ENCODE measurements around the gene AXIN1. TPM values are rescaled to one million over a fixed set of nuclear protein-coding genes. Genes with fewer than 3 reads are reported as not detected.

Gene AXIN1
- total RNA-seq, 1 experiment from 2014 or later: 42.0 TPM

DNA sequence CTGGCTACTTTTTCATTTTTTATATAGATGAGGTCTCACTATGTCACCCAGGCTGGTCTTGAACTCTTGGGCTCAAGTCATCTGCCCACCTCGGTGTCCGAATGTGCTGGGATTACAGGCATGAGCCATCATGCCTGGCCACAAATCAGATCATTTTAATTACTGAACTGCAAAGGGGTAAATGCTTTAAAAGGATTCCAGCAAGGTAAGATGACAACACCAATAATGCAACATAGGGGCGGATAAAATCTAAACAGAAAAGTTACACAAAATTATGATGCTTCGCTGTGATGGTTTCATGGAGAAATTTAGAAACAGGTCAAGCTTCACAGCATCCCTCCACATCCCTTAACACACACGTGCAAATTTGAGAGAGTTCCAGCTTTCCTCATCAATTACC is 32.3 kb downstream of the AXIN1 start:
- ChIA-PET CTCF (no interaction called here), POLR2A (ENCODE audit: unreplicated experiment) (no interaction called here)
- Histone ChIP-seq H3K36me3 (ENCODE audit: low read depth) (no peaks in the 10 kb centered on the region), H3K9me3 (ENCODE audit: insufficient read depth, low read depth) (no peaks in the 10 kb centered on the region), H3K9me2 (ENCODE audit: insufficient read depth) (no peaks in the 10 kb centered on the region), H3K27ac (no peak overlapping the region), H3K4me3 (no peak overlapping the region), H3F3A (ENCODE audit: insufficient read depth, low read depth) (peaks cover 13% of the 10 kb centered on the region; the same call in 1 of the 2 replicates), H3K27me3 (ENCODE audit: insufficient read depth, low read depth) (no peaks in the 10 kb centered on the region), H3K4me2 (no peak overlapping the region), H3K79me2 (ENCODE audit: low read depth) (peaks cover 63% of the 10 kb centered on the region), H2AFZ (no peak overlapping the region), H4K20me1 (ENCODE audit: insufficient read depth) (peaks cover 71% of the 10 kb centered on the region), H3K4me1 (replicated peaks; ENCODE audit: insufficient read depth) (peaks cover 13% of the 10 kb centered on the region)
- no TSS peak for BruUV-seq (replicated peaks)
- no peak for DNase-seq
- intact Hi-C loops (cut with micrococcal nuclease; ENCODE audit: unreplicated experiment): no loop called here
- TF ChIP-seq, protein P1, sequence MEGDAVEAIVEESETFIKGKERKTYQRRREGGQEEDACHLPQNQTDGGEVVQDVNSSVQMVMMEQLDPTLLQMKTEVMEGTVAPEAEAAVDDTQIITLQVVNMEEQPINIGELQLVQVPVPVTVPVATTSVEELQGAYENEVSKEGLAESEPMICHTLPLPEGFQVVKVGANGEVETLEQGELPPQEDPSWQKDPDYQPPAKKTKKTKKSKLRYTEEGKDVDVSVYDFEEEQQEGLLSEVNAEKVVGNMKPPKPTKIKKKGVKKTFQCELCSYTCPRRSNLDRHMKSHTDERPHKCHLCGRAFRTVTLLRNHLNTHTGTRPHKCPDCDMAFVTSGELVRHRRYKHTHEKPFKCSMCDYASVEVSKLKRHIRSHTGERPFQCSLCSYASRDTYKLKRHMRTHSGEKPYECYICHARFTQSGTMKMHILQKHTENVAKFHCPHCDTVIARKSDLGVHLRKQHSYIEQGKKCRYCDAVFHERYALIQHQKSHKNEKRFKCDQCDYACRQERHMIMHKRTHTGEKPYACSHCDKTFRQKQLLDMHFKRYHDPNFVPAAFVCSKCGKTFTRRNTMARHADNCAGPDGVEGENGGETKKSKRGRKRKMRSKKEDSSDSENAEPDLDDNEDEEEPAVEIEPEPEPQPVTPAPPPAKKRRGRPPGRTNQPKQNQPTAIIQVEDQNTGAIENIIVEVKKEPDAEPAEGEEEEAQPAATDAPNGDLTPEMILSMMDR (conservative IDR thresholded peaks at IDR 0.05): no peak
- TF ChIP-seq EZH2 (IDR thresholded peaks at IDR 0.05; ENCODE audit: low read depth): no peak

DNA sequence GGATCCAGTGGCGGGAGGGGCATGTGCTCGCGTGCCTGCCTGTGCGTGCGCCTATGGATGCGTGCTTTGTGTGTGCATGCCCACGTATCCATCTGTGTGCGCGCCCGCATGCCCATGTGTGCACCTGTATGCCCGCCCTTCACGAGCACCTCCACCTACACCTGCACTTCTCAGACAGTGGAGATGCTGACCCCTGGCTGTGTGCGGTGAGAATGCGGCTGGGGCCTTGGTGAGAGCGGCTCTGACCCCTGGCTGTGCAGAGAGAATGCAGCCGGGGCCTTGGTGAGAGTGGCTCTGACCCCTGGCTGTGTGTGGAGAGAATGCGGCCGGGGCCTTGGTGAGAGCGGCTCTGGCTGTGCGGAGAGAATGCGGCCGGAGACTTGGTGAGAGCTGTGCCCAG is 33.9 kb downstream of the AXIN1 start:
- Histone ChIP-seq H3K9me3 (ENCODE audit: insufficient read depth, low read depth) (no peaks in the 10 kb centered on the region), H3K4me3 (no peak overlapping the region), H3K27me3 (ENCODE audit: insufficient read depth, low read depth) (no peaks in the 10 kb centered on the region), H3K4me1 (replicated peaks; ENCODE audit: insufficient read depth) (peaks cover 13% of the 10 kb centered on the region), H3K9me2 (ENCODE audit: insufficient read depth) (no peaks in the 10 kb centered on the region), H3K36me3 (ENCODE audit: low read depth) (0 out of 2 replicates have a peak, but pooled peaks cover 4% of the 10 kb centered on the region), H3F3A (ENCODE audit: insufficient read depth, low read depth) (peaks cover 13% of the 10 kb centered on the region; the same call in 1 of the 2 replicates), H4K20me1 (ENCODE audit: insufficient read depth) (peaks cover 59% of the 10 kb centered on the region), H3K79me2 (ENCODE audit: low read depth) (peaks cover 52% of the 10 kb centered on the region), H2AFZ (no peak overlapping the region), H3K27ac (no peak overlapping the region), H3K4me2 (no peak overlapping the region)
- no TSS peak for BruUV-seq (replicated peaks)
- TF ChIP-seq, protein P1 (conservative IDR thresholded peaks at IDR 0.05): peak; percentile 42
- TF ChIP-seq EZH2 (IDR thresholded peaks at IDR 0.05; ENCODE audit: low read depth): no peak
- ChIA-PET POLR2A (ENCODE audit: unreplicated experiment) (no interaction called here), CTCF (no interaction called here)
- intact Hi-C loops (cut with micrococcal nuclease; ENCODE audit: unreplicated experiment): no loop called here
- peak in 1 of 2 experiments; percentile 25 for DNase-seq

DNA sequence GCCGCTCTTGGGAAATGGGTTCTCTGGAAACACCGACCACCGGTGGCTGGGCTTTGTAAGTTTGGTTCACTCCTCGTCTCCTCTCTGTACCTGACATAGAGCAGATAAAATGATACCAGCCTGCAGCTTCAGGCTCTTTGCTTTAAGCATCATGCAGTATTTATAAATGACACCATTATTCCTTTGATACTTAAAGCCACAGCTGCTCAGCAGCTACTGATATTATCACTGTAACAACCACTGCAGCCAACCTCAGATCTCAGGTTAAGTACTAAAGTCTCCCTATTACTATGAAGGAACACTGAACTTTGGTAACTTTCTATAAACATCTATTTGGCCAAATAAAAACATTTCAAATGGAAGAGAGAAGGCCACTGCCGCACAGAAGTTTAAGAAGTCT is 34.9 kb downstream of the AXIN1 start:
- Histone ChIP-seq H3K4me3 (no peak overlapping the region), H3K4me2 (no peak overlapping the region), H3K27ac (no peak overlapping the region), H2AFZ (no peak overlapping the region), H4K20me1 (ENCODE audit: insufficient read depth) (peaks cover 57% of the 10 kb centered on the region), H3F3A (ENCODE audit: insufficient read depth, low read depth) (peaks cover 13% of the 10 kb centered on the region; the same call in 1 of the 2 replicates), H3K9me2 (ENCODE audit: insufficient read depth) (no peaks in the 10 kb centered on the region), H3K27me3 (ENCODE audit: insufficient read depth, low read depth) (no peaks in the 10 kb centered on the region), H3K36me3 (ENCODE audit: low read depth) (0 out of 2 replicates have a peak, but pooled peaks cover 4% of the 10 kb centered on the region), H3K4me1 (replicated peaks; ENCODE audit: insufficient read depth) (peaks cover 13% of the 10 kb centered on the region), H3K79me2 (ENCODE audit: low read depth) (peaks cover 49% of the 10 kb centered on the region), H3K9me3 (ENCODE audit: insufficient read depth, low read depth) (no peaks in the 10 kb centered on the region)
- intact Hi-C loops (cut with micrococcal nuclease; ENCODE audit: unreplicated experiment): no loop called here
- no peak for DNase-seq
- POLR2A ChIA-PET (ENCODE audit: unreplicated experiment): interaction anchor here (0.6 kb wide), 1 partner anchor 99 kb away, joined by 13 read pairs; no protein-coding TSS in a partner anchor
- CTCF ChIA-PET: no interaction called here
- BruUV-seq (replicated peaks): no TSS peak
- no peak for TF ChIP-seq EZH2 (IDR thresholded peaks at IDR 0.05; ENCODE audit: low read depth)
- TF ChIP-seq, protein P1 (conservative IDR thresholded peaks at IDR 0.05): no peak

All from PC-9 (cell line).